GM23338 (cell line): ENCODE data around the gene TMEM167B. TPM values are rescaled to one million over a fixed set of nuclear protein-coding genes. Genes with fewer than 3 reads are reported as not detected.

Experiments used
- ATAC-seq: fragments of 200-7000 bp; cut with Tn5 transposase; 3 replicates; pipeline ENCODE4 v1.9.1; 2020
- DNase-seq: peaks from one replicate; pipeline ENCODE4 v3.0.0-alpha.2; 2015; ENCODE audit warnings: low spot score
- H2AFZ ChIP-seq: fragments of 200-600 bp; sonication (generic); 2 replicates; pipeline ENCODE4 v1.8.0; 2016; ENCODE audit warnings: antibody characterized with exemption, mild to moderate bottlenecking, moderate library complexity
- H3F3A ChIP-seq: fragments of 200-600 bp; sonication (generic); replicated peaks from 2 replicates; pipeline ENCODE4 v1.8.0; 2017; ENCODE audit warnings: antibody characterized with exemption, mixed run types, low read depth
- H3K27ac ChIP-seq: fragments of 200-600 bp; sonication (generic); 2 replicates; pipeline ENCODE4 v1.6.1; 2016; ENCODE audit warnings: low read depth
- H3K27me3 ChIP-seq: fragments of 200-600 bp; sonication (generic); 2 replicates; pipeline ENCODE4 v1.8.0; 2016; ENCODE audit warnings: mild to moderate bottlenecking, mixed run types, moderate library complexity; ENCODE audit not compliant: insufficient read depth
- H3K36me3 ChIP-seq: fragments of 200-600 bp; sonication (generic); 2 replicates; pipeline ENCODE4 v1.8.0; 2016; ENCODE audit warnings: mild to moderate bottlenecking; ENCODE audit not compliant: insufficient read depth
- H3K4me1 ChIP-seq: fragments of 200-600 bp; sonication (generic); 2 replicates; pipeline ENCODE4 v1.8.0; 2016; ENCODE audit warnings: mild to moderate bottlenecking, moderate library complexity; ENCODE audit not compliant: insufficient read depth
- H3K4me2 ChIP-seq: fragments of 200-600 bp; sonication (generic); 2 replicates; pipeline ENCODE4 v1.7.1; 2017; ENCODE audit warnings: mixed run types
- H3K4me3 ChIP-seq: fragments of 200-600 bp; sonication (generic); 2 replicates; pipeline ENCODE4 v1.6.1; 2016; ENCODE audit warnings: mixed run types
- H3K79me2 ChIP-seq: fragments of 200-600 bp; sonication (generic); replicated peaks from 2 replicates; pipeline ENCODE4 v1.8.0; 2017; ENCODE audit warnings: mild to moderate bottlenecking; ENCODE audit not compliant: insufficient read depth
- H3K9me2 ChIP-seq: fragments of 200-600 bp; sonication (generic); 2 replicates; pipeline ENCODE4 v1.8.0; 2017; ENCODE audit not compliant: insufficient read depth
- H4K20me1 ChIP-seq: fragments of 200-600 bp; sonication (generic); replicated peaks from 2 replicates; pipeline ENCODE4 v1.8.0; 2017; ENCODE audit warnings: mild to moderate bottlenecking; ENCODE audit not compliant: insufficient read depth
- H3K27ac Mint-ChIP-seq: 2 replicates; pipeline ENCODE4 v1.8.0; 2020; ENCODE audit warnings: inconsistent platforms, mild to moderate bottlenecking, moderate library complexity, mixed read lengths
- H3K27me3 Mint-ChIP-seq: 3 replicates; pipeline ENCODE4 v1.8.0; 2022; ENCODE audit warnings: low read depth, mild to moderate bottlenecking, moderate library complexity, mixed read lengths, inconsistent platforms; ENCODE audit not compliant: insufficient read depth, poor library complexity
- H3K36me3 Mint-ChIP-seq: 3 replicates; pipeline ENCODE4 v1.8.0; 2021; ENCODE audit warnings: low read depth, mild to moderate bottlenecking, inconsistent platforms, moderate library complexity, mixed read lengths
- H3K4me1 Mint-ChIP-seq: 3 replicates; pipeline ENCODE4 v1.8.0; 2020; ENCODE audit warnings: mild to moderate bottlenecking, inconsistent platforms, mixed read lengths
- H3K4me3 Mint-ChIP-seq: 3 replicates; pipeline ENCODE4 v1.8.0; 2021; ENCODE audit warnings: moderate library complexity, mild to moderate bottlenecking, inconsistent platforms, mixed read lengths
- H3K9me3 Mint-ChIP-seq: 3 replicates; pipeline ENCODE4 v1.8.0; 2020; ENCODE audit warnings: moderate library complexity, mild to moderate bottlenecking, inconsistent platforms, mixed read lengths
- EZH2phosphoT487 ChIP-seq: fragments of 200-600 bp; sonication (generic); IDR thresholded peaks from one replicate; pipeline ENCODE4 v1.8.1; 2018; ENCODE audit warnings: antibody characterized with exemption; ENCODE audit not compliant: unreplicated experiment
- JUNB ChIP-seq: IDR thresholded peaks from one replicate; pipeline ENCODE4 v1.6.1; 2016; ENCODE audit warnings: antibody characterized with exemption; ENCODE audit not compliant: unreplicated experiment
- NANOG ChIP-seq: IDR thresholded peaks from 2 replicates; pipeline ENCODE4 v1.6.1; 2016; ENCODE audit warnings: antibody characterized with exemption, borderline replicate concordance
- POLR2AphosphoS5 ChIP-seq: IDR thresholded peaks from 2 replicates; pipeline ENCODE4 v1.6.1; 2016; ENCODE audit warnings: antibody characterized with exemption, low read depth
- STAT1 ChIP-seq: IDR thresholded peaks from one replicate; pipeline ENCODE4 v1.6.1; 2016; ENCODE audit warnings: antibody characterized with exemption; ENCODE audit not compliant: unreplicated experiment
- ZNF114 ChIP-seq: fragments of 250-450 bp; sonication (Bioruptor Pico); IDR thresholded peaks from 2 replicates; pipeline ENCODE4 v1.5.0; 2020; ENCODE audit warnings: mild to moderate bottlenecking, moderate library complexity
- ZNF331 ChIP-seq: fragments of 250-450 bp; sonication (Bioruptor Pico); IDR thresholded peaks from 2 replicates; pipeline ENCODE4 v1.5.0; 2020; ENCODE audit warnings: low read depth, mild to moderate bottlenecking, moderate library complexity
- polyA plus RNA-seq: library from polyadenylated mRNA; unstranded; fragments of >200 nt; fragmentation: Nextera tagmentation; extraction: Ambion mirVana; gene quantifications from 2 replicates; pipeline ENCODE4 v1.2.1, GENCODE V29; 2016
- total RNA-seq: library from RNA; depleted of rRNA; stranded (reverse); fragments of >200 nt; shearing (Covaris generic); gene quantifications from 2 replicates; pipeline ENCODE4 v1.2.3, GENCODE V29; 2014
- TF ChIP-seq, protein P1 (sequence below): fragments of 250-450 bp; sonication (Bioruptor Pico); IDR thresholded peaks from 2 replicates; pipeline ENCODE4 v1.5.0; 2020; ENCODE audit warnings: mild to moderate bottlenecking, moderate library complexity
- TF ChIP-seq, protein P2 (sequence below): IDR thresholded peaks from one replicate; pipeline ENCODE4 v1.6.1; 2018; ENCODE audit warnings: antibody characterized with exemption; ENCODE audit not compliant: unreplicated experiment
- TF ChIP-seq, protein P3 (sequence below): IDR thresholded peaks from 2 replicates; pipeline ENCODE4 v1.6.1; 2016; ENCODE audit warnings: antibody characterized with exemption

Gene TMEM167B
- total and polyA plus RNA-seq, 2 experiments from 2014 or later, result 9.8 to 10.7 TPM

DNA sequence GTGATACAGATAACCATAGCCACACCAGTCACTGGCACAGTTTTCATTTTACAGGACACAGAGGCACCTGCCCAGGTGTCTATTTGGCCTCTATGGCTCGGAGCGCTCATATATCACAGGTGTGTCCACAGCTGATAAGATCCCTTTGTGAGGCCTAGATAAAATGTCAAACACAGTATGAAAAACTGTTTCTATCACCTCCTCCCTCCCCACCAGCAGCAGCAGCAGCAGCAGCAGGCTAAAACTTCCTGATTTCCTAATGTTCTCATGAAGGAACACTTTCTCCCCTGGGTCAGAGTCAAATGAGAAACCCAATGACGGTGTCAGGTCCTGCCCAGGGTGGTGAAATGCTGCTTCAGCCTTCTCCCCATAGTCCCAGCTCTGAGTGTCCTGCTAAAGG lies 47.8 kb downstream of the TMEM167B start (continued):
- TF ChIP-seq, protein P1, sequence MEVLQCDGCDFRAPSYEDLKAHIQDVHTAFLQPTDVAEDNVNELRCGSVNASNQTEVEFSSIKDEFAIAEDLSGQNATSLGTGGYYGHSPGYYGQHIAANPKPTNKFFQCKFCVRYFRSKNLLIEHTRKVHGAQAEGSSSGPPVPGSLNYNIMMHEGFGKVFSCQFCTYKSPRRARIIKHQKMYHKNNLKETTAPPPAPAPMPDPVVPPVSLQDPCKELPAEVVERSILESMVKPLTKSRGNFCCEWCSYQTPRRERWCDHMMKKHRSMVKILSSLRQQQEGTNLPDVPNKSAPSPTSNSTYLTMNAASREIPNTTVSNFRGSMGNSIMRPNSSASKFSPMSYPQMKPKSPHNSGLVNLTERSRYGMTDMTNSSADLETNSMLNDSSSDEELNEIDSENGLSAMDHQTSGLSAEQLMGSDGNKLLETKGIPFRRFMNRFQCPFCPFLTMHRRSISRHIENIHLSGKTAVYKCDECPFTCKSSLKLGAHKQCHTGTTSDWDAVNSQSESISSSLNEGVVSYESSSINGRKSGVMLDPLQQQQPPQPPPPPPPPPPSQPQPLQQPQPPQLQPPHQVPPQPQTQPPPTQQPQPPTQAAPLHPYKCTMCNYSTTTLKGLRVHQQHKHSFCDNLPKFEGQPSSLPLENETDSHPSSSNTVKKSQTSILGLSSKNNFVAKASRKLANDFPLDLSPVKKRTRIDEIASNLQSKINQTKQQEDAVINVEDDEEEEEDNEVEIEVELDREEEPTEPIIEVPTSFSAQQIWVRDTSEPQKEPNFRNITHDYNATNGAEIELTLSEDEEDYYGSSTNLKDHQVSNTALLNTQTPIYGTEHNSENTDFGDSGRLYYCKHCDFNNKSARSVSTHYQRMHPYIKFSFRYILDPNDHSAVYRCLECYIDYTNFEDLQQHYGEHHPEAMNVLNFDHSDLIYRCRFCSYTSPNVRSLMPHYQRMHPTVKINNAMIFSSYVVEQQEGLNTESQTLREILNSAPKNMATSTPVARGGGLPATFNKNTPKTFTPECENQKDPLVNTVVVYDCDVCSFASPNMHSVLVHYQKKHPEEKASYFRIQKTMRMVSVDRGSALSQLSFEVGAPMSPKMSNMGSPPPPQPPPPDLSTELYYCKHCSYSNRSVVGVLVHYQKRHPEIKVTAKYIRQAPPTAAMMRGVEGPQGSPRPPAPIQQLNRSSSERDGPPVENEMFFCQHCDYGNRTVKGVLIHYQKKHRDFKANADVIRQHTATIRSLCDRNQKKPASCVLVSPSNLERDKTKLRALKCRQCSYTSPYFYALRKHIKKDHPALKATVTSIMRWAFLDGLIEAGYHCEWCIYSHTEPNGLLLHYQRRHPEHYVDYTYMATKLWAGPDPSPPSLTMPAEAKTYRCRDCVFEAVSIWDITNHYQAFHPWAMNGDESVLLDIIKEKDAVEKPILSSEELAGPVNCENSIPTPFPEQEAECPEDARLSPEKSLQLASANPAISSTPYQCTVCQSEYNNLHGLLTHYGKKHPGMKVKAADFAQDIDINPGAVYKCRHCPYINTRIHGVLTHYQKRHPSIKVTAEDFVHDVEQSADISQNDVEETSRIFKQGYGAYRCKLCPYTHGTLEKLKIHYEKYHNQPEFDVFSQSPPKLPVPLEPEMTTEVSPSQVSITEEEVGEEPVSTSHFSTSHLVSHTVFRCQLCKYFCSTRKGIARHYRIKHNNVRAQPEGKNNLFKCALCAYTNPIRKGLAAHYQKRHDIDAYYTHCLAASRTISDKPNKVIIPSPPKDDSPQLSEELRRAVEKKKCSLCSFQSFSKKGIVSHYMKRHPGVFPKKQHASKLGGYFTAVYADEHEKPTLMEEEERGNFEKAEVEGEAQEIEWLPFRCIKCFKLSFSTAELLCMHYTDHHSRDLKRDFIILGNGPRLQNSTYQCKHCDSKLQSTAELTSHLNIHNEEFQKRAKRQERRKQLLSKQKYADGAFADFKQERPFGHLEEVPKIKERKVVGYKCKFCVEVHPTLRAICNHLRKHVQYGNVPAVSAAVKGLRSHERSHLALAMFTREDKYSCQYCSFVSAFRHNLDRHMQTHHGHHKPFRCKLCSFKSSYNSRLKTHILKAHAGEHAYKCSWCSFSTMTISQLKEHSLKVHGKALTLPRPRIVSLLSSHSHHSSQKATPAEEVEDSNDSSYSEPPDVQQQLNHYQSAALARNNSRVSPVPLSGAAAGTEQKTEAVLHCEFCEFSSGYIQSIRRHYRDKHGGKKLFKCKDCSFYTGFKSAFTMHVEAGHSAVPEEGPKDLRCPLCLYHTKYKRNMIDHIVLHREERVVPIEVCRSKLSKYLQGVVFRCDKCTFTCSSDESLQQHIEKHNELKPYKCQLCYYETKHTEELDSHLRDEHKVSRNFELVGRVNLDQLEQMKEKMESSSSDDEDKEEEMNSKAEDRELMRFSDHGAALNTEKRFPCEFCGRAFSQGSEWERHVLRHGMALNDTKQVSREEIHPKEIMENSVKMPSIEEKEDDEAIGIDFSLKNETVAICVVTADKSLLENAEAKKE (CRISPR knock-in tag), result no peak
- TF ChIP-seq, protein P2, sequence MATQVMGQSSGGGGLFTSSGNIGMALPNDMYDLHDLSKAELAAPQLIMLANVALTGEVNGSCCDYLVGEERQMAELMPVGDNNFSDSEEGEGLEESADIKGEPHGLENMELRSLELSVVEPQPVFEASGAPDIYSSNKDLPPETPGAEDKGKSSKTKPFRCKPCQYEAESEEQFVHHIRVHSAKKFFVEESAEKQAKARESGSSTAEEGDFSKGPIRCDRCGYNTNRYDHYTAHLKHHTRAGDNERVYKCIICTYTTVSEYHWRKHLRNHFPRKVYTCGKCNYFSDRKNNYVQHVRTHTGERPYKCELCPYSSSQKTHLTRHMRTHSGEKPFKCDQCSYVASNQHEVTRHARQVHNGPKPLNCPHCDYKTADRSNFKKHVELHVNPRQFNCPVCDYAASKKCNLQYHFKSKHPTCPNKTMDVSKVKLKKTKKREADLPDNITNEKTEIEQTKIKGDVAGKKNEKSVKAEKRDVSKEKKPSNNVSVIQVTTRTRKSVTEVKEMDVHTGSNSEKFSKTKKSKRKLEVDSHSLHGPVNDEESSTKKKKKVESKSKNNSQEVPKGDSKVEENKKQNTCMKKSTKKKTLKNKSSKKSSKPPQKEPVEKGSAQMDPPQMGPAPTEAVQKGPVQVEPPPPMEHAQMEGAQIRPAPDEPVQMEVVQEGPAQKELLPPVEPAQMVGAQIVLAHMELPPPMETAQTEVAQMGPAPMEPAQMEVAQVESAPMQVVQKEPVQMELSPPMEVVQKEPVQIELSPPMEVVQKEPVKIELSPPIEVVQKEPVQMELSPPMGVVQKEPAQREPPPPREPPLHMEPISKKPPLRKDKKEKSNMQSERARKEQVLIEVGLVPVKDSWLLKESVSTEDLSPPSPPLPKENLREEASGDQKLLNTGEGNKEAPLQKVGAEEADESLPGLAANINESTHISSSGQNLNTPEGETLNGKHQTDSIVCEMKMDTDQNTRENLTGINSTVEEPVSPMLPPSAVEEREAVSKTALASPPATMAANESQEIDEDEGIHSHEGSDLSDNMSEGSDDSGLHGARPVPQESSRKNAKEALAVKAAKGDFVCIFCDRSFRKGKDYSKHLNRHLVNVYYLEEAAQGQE, result no peak
- TF ChIP-seq ZNF331 (CRISPR knock-in tag) (no peak), ZNF114 (CRISPR knock-in tag) (no peak), JUNB (no peak)

DNA sequence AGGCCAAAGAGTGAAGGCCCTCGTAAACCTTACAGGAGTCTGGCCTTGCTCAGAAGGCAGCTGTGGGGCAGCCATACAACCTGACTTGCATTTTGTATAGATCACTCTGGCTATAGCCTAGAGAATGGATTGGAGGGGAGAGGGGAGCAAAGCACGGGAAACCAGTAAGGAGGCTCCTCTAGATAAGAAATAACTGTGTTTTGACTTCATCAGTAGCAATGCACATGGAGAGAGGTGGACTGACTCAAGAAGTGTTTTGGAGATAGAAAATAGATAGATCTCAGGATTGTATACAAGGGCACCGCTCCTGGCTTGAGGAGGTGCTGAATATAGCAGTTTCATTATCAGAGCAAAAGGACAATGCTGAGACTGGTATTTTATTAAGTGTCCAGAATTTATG lies 49.8 kb downstream of the TMEM167B start:
- no peak overlapping the region for H3K4me2 ChIP-seq
- Mint-ChIP-seq H3K36me3 (no peaks in the 10 kb centered on the region), H3K9me3 (no peaks in the 10 kb centered on the region), H3K27me3 (no peaks in the 10 kb centered on the region), H3K4me1 (0 out of 3 replicates have a peak, but pooled peaks cover 2% of the 10 kb centered on the region), H3K27ac (no peak overlapping the region), H3K4me3 (no peak overlapping the region)
- H3K27me3 ChIP-seq, result no peaks in the 10 kb centered on the region
- no peak overlapping the region for H3K27ac ChIP-seq
- no peaks in the 10 kb centered on the region for H3K79me2 ChIP-seq
- no peaks in the 10 kb centered on the region for H3K36me3 ChIP-seq
- DNase-seq (no peak), ATAC-seq (no peak)
- no peak overlapping the region for H3K4me3 ChIP-seq
- H3F3A ChIP-seq, result no peaks in the 10 kb centered on the region
- H3K9me2 ChIP-seq, result no peaks in the 10 kb centered on the region
- no peaks in the 10 kb centered on the region for H3K4me1 ChIP-seq
- H4K20me1 ChIP-seq, result no peaks in the 10 kb centered on the region
- no peak overlapping the region for H2AFZ ChIP-seq
- TF ChIP-seq, protein P3, sequence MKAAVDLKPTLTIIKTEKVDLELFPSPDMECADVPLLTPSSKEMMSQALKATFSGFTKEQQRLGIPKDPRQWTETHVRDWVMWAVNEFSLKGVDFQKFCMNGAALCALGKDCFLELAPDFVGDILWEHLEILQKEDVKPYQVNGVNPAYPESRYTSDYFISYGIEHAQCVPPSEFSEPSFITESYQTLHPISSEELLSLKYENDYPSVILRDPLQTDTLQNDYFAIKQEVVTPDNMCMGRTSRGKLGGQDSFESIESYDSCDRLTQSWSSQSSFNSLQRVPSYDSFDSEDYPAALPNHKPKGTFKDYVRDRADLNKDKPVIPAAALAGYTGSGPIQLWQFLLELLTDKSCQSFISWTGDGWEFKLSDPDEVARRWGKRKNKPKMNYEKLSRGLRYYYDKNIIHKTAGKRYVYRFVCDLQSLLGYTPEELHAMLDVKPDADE, result no peak
- TF ChIP-seq POLR2AphosphoS5, result no peak
- TF ChIP-seq EZH2phosphoT487, result no peak
- no peak for TF ChIP-seq JUNB
- TF ChIP-seq, protein P2, result no peak
- no peak for TF ChIP-seq ZNF331 (CRISPR knock-in tag)
- TF ChIP-seq STAT1, result no peak
- no peak for TF ChIP-seq ZNF114 (CRISPR knock-in tag)
- TF ChIP-seq NANOG, result no peak
